Lung (tissue), 12 donors: ENCODE results near the gene NUCB1. TPM values are rescaled to one million over a fixed set of nuclear protein-coding genes. Genes with fewer than 3 reads are reported as not detected.
"Not testable (repeated sequence)": the region's sequence is repeated elsewhere in the genome, so short reads cannot be mapped to it uniquely, and the experiment has no call there.

ENCODE experiments used
- ATAC-seq: fragments of 200-7000 bp; cut with Tn5 transposase; one replicate; pipeline ENCODE4 v1.9.1; 2020; ENCODE audit warnings: moderate number of reproducible peaks; ENCODE audit not compliant: insufficient read depth, low FRiP score
- DNase-seq, 3 donors: peaks; one replicate each; pipeline ENCODE4 v3.0.0-alpha.2; 2013 to 2017
- H3K27ac ChIP-seq, 2 donors: one replicate each; pipeline ENCODE4 v1.5.1; 2013; ENCODE audit warnings: mild to moderate bottlenecking in 2 of 2, moderate library complexity in 2 of 2, control low read depth in 1 of 2, inconsistent platforms in 1 of 2, low read depth in 1 of 2, low read length in 1 of 2
- H3K27me3 ChIP-seq, 3 donors: one replicate each; pipeline ENCODE4 v1.5.1; 2013; ENCODE audit warnings: low read length in 2 of 3; ENCODE audit not compliant: control insufficient read depth in 3 of 3, insufficient read depth in 3 of 3
- H3K36me3 ChIP-seq, 4 donors: one replicate each; pipeline ENCODE4 v1.5.1; 2013; ENCODE audit warnings: low read length in 4 of 4, mild to moderate bottlenecking in 1 of 4, moderate library complexity in 1 of 4; ENCODE audit not compliant: control insufficient read depth in 4 of 4, insufficient read depth in 4 of 4
- H3K4me1 ChIP-seq, 5 donors: one replicate each; pipeline ENCODE4 v1.5.1; 2013; ENCODE audit warnings: low read length in 5 of 5, mild to moderate bottlenecking in 2 of 5, moderate library complexity in 1 of 5; ENCODE audit not compliant: control insufficient read depth in 5 of 5, insufficient read depth in 5 of 5
- H3K4me3 ChIP-seq: one replicate; pipeline ENCODE4 v1.5.1; 2013; ENCODE audit warnings: mild to moderate bottlenecking, control low read depth, moderate library complexity
- H3K9ac ChIP-seq, 2 donors: one replicate each; pipeline ENCODE4 v1.5.1; 2013; ENCODE audit warnings: low read length in 2 of 2, control low read depth in 1 of 2; ENCODE audit not compliant: insufficient read depth in 1 of 2
- H3K9me3 ChIP-seq, 4 donors: one replicate each; pipeline ENCODE4 v1.5.1; 2013; ENCODE audit warnings: low read length in 3 of 4, mild to moderate bottlenecking in 1 of 4, moderate library complexity in 1 of 4; ENCODE audit not compliant: control insufficient read depth in 4 of 4, insufficient read depth in 3 of 4
- CTCF ChIP-seq: IDR thresholded peaks from 2 replicates; pipeline ENCODE4 v1.5.1; 2012; ENCODE audit warnings: mild to moderate bottlenecking; ENCODE audit errors: control extremely low read depth, extremely low read depth
- WGBS, 2 donors: extraction: QIAGEN DNeasy Blood & Tissue Kit; methylation state at CpG; one replicate each; pipeline ENCODE4 v1.1.7; 2013; 5-methylcytosine and 5-hydroxymethylcytosine counted together
- polyA plus RNA-seq, 2 donors: library from polyadenylated mRNA; stranded (reverse); fragments of 200-250 nt; gene quantifications; one replicate each; pipeline ENCODE4 v1.2.1, GENCODE V29; 2013
- total RNA-seq, 2 donors: library from RNA; depleted of rRNA in 1 of 2; stranded (reverse); fragments of >200 nt in 1 of 2; gene quantifications; one replicate each; pipeline ENCODE4 v1.2.1, GENCODE V29; 2014 to 2021
- donor health status: control.
- donor health status: control.
- donor health status: Bipolar disorder and iron deficiency.
- donor health status: healthy.
- donor health status: DM: yes; HTN: yes; CAD: no.

Gene NUCB1
- total and polyA plus RNA-seq, 4 donors = 214 to 367 (median 354) TPM

GRCh38 chr19:48926909-48927308 lies 26.8 kb downstream of the NUCB1 start:
- WGBS, 2 donors = 7 to 35% methylated on average over 10 of the region's 10 CpGs
- H3K4me3 ChIP-seq = no peak overlapping the region
- H3K27me3 ChIP-seq = no peaks in the 10 kb centered on the region
- no peak for TF ChIP-seq CTCF
- DNase-seq = peak; percentile 44 to 89 (median 76)
- peaks cover 0 to 3% (median 0%) of the 10 kb centered on the region in 5 donors for H3K4me1 ChIP-seq
- peak; percentile 55 for ATAC-seq
- no peaks in the 10 kb centered on the region for H3K9me3 ChIP-seq
- H3K36me3 ChIP-seq = peaks cover 0 to 14% (median 6%) of the 10 kb centered on the region in 4 donors
- peak overlapping the region; percentile 56 to 59 for H3K27ac ChIP-seq
- H3K9ac ChIP-seq = no peak overlapping the region

GRCh38 chr19:48927692-48928091 lies 27.6 kb downstream of the NUCB1 start:
- ATAC-seq, H3K9ac ChIP-seq, H3K36me3 ChIP-seq, H3K27me3 ChIP-seq, H3K4me1 ChIP-seq, H3K9me3 ChIP-seq, DNase-seq, H3K4me3 ChIP-seq: not testable (repeated sequence)
- 80 to 87% methylated on average over 17 of the region's 17 CpGs for WGBS, 2 donors
- peak overlapping the region in 1 of 2 donors; percentile 56 for H3K27ac ChIP-seq

- Histone ChIP-seq H3K36me3 (no peaks in the 10 kb centered on the region), H3K27ac (peak overlapping the region in 1 of 2 donors; percentile 60), H3K4me3 (no peak overlapping the region), H3K9me3 (no peaks in the 10 kb centered on the region), H3K4me1 (peaks cover 0 to 3% (median 0%) of the 10 kb centered on the region in 5 donors), H3K27me3 (peaks cover 0 to 4% (median 3%) of the 10 kb centered on the region in 3 donors), H3K9ac (no peak overlapping the region)
- ATAC-seq (peak; percentile 37), DNase-seq (peak; percentile 63 to 83 (median 82))
- TF ChIP-seq CTCF = no peak
- 65 to 81% methylated on average over 14 to 15 of the region's 15 CpGs for whole genome bisulfite sequencing, 2 donors
Observed at GRCh38 chr19:48928164-48929025, 28.3 kb downstream of the NUCB1 start.

GRCh38 chr19:48933382-48933932 lies 33.3 kb downstream of the NUCB1 start, which contains the start of gene DHDH:
DHDH (plus strand) TSS chr19:48933699; CDS start chr19:48933722, 23 bp downstream.
- ATAC-seq = peak; percentile 85
- Histone ChIP-seq H3K9me3 (no peaks in the 10 kb centered on the region), H3K36me3 (no peaks in the 10 kb centered on the region), H3K4me1 (peaks cover 0 to 10% (median 0%) of the 10 kb centered on the region in 5 donors), H3K27me3 (peaks cover 0 to 4% (median 3%) of the 10 kb centered on the region in 3 donors), H3K4me3 (peak within 1 kb of the TSS; percentile 17), H3K9ac (peak within 1 kb of the TSS in 1 of 2 donors; percentile 71), H3K27ac (peak within 1 kb of the TSS in 1 of 2 donors; percentile 64)
- DNase-seq = peak; percentile 74 to 83 (median 82)
- 1% methylated on average over 41 to 43 of the region's 43 CpGs for WGBS, 2 donors
- TF ChIP-seq CTCF = no peak
